Measurements from ENCODE around the gene ZNF2.

ZNF2 gene

GRCh38 chr2:95166065-95166763 is 605 bp downstream of the ZNF2 start:
- CTCF ChIA-PET = interaction anchor here (0.7 to 1.2 kb wide), 3 partner anchors 12 to 144 kb away, joined by 3 read pairs; no protein-coding TSS in a partner anchor

GRCh38 chr2:95171902-95172301 is 6.3 kb downstream of the ZNF2 start:
- POLR2A ChIA-PET = no interaction called here
- CTCF ChIA-PET = interaction anchor here (1.2 kb wide), 1 partner anchor 15 kb away, joined by 3 read pairs; no protein-coding TSS in a partner anchor
- no peak for DNase-seq (ENCODE audit: extremely low spot score)
- TF ChIP-seq CTCF (IDR thresholded peaks at IDR 0.05; ENCODE audit: control extremely low read depth, extremely low read depth, low read depth, missing control alignments) = no peak

More at GRCh38 chr2:95166065-95166763, 605 bp downstream of the ZNF2 start:
- no peak for DNase-seq (ENCODE audit: extremely low spot score)
- POLR2A ChIA-PET = interaction anchor here (0.5 to 1.0 kb wide), 2 partner anchors 19 to 21 kb away, joined by 3 to 5 read pairs; no protein-coding TSS in a partner anchor
- TF ChIP-seq CTCF (IDR thresholded peaks at IDR 0.05; ENCODE audit: control extremely low read depth, extremely low read depth, low read depth, missing control alignments) = no peak

GRCh38 chr2:95174031-95174542 is 8.5 kb downstream of the ZNF2 start:
- ChIA-PET POLR2A (no interaction called here), CTCF (interaction anchor here (0.9 to 1.6 kb wide), 2 partner anchors 9 to 58 kb away, joined by 3 to 7 read pairs; no protein-coding TSS in a partner anchor)
- no peak for TF ChIP-seq CTCF (IDR thresholded peaks at IDR 0.05; ENCODE audit: control extremely low read depth, extremely low read depth, low read depth, missing control alignments)
- DNase-seq (ENCODE audit: extremely low spot score) = no peak

- POLR2A ChIA-PET = no interaction called here
- no peak for DNase-seq (ENCODE audit: extremely low spot score)
- CTCF ChIA-PET = interaction anchor here (1.6 kb wide), 1 partner anchor 21 kb away, joined by 4 read pairs; no protein-coding TSS in a partner anchor
- no peak for TF ChIP-seq CTCF (IDR thresholded peaks at IDR 0.05; ENCODE audit: control extremely low read depth, extremely low read depth, low read depth, missing control alignments)
Observed at GRCh38 chr2:95179451-95179850, 13.8 kb downstream of the ZNF2 start.

GRCh38 chr2:95181774-95182173 is 16.2 kb downstream of the ZNF2 start:
- DNase-seq (ENCODE audit: extremely low spot score) = no peak
- POLR2A ChIA-PET = no interaction called here
- CTCF ChIA-PET = interaction anchor here (2.1 kb wide), 1 partner anchor 8 kb away, joined by 7 read pairs; no protein-coding TSS in a partner anchor
- no peak for TF ChIP-seq CTCF (IDR thresholded peaks at IDR 0.05; ENCODE audit: control extremely low read depth, extremely low read depth, low read depth, missing control alignments)

- DNase-seq (ENCODE audit: extremely low spot score) = no peak
- ChIA-PET POLR2A (interaction anchor here (0.6 kb wide), 1 partner anchor 19 kb away, joined by 3 read pairs; no protein-coding TSS in a partner anchor), CTCF (no interaction called here)
- TF ChIP-seq CTCF (IDR thresholded peaks at IDR 0.05; ENCODE audit: control extremely low read depth, extremely low read depth, low read depth, missing control alignments) = no peak
Observed at GRCh38 chr2:95185197-95185596, 19.6 kb downstream of the ZNF2 start.

Data from GM10248 (cell line).